A172 (cell line): ENCODE results near the gene NCAN. TPM values are rescaled to one million over a fixed set of nuclear protein-coding genes. Genes with fewer than 3 reads are reported as not detected.
A peak's percentile ranks its signal among the peaks of the same experiment; 100 is the strongest.
"Not testable (repeated sequence)": the region's sequence is repeated elsewhere in the genome, so short reads cannot be mapped to it uniquely, and the experiment has no call there.

Experiments used
- DNase-seq: peaks from one replicate; pipeline ENCODE4 v3.0.0-alpha.2; 2015; ENCODE audit warnings: low spot score
- total RNA-seq: library from RNA; depleted of rRNA; stranded (reverse); fragments of >200 nt; shearing (Covaris generic); gene quantifications from 2 replicates; pipeline ENCODE4 v1.2.3, GENCODE V29; 2014

Gene NCAN
- total RNA-seq, 1 experiment from 2014 or later, result not detected

- no peak for DNase-seq
Observed at GRCh38 chr19:19193926-19194325, 17.8 kb upstream of the NCAN start.

GRCh38 chr19:19201697-19202630 is 9.8 kb upstream of the NCAN start:
- no peak for DNase-seq

DNA sequence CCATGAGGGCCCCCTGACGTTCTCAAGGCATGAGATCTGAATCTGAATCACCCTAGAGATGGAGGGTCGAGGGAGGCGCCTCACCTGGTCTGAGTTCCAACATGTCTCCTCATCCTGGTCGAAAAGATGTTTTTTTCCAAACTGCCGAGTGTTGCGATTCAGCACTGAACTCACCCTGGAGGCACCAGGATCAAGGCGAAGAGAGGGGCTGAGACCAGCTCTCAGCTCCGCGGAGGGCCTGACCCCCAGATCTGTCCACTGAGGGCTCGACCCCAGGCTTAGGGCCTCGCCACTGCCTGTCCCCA is 9.1 kb upstream of the NCAN start:
- no peak for DNase-seq

DNA sequence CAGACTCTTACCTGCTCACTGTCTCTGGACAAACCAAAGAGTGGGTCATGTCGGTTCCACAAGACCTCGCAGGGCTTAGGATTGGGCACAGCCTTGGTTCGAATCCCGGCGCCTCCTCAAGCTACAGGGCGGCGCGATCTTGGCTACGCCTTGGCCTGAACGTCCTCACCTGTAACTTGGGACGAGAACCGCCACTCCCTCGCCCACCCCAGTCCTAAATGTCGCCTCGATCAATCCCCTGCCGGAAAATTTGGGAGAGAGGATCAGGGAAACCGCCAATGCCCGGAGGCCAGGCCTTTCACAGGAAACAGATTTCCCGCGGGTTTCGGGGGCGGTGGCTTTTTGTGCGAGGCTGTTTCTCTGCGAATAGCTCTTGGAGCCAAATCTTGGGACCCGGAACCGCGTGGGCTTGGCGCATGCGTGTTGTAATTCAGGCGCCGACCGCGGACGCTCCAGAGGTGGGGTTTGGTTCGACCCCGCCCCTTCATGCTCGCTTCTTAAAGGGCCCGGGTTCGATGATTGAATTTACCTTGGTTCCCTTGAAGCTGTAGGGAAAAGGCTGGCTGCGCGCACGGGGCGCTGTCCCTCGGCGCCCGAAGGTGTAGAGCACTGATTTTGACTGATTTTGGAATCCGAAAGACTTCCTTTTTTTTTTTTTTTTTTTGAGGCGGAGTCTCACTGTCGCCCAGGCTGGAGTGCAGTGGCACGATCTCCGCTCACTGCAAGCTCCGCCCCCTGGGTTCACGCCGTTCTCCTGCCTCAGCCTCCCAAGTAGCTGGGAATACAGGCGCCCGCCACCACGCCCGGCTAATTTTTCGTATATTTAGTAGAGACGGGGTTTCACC is 8.5 kb upstream of the NCAN start, which contains the start of gene NR2C2AP:
Gene NR2C2AP (minus strand): TSS at position 403 of the 845 bp plus-strand sequence. CDS start 354 bp downstream, at position 49.
- DNase-seq, result peak; percentile 85

DNA sequence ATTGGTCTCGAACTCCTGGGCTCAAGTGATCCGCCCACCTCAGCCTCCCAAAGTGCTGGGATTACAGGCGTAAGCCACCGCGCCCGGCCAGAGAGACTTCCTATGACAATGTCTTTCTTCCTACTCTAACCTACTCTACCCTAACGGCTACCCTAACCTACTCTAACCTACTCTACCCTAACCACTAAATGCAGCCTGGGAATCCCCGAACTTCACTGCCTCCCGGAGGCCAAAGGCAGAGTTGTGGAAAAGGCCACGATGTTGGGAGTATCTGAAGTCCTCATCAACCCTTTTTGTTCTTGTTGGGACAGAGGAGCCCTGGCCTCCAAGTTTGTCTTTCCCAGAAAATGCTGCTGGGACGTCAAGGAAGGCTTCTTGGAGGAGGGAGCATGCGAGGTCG is 7.6 kb upstream of the NCAN start:
- no peak for DNase-seq

GRCh38 chr19:19205416-19206410 is 6.0 kb upstream of the NCAN start:
- DNase-seq, result no peak

DNA sequence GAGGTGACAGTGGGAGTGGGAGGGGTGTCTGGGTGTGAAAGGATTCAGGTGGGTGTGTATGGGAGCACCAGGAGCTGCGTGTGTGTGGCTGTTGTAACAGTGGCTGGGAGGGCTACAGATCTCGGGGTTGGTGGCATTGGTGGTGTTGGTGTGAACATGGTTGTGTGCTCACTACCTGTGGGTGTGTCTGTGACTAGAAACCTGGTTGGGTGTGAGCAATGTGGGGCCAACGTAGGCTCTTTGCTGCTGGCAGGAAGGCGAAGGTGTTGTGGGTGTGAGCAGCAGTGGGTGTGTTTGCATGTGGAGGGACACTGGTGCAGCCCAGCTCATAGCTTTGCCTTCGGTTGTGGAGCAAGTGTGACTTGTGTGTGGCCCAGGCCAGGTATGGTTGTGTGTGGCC is 4.8 kb upstream of the NCAN start:
- no peak for DNase-seq

- no peak for DNase-seq
Observed at GRCh38 chr19:19207637-19208572, 3.9 kb upstream of the NCAN start.

GRCh38 chr19:19209372-19209771 is 2.4 kb upstream of the NCAN start:
- DNase-seq, result no peak

DNA sequence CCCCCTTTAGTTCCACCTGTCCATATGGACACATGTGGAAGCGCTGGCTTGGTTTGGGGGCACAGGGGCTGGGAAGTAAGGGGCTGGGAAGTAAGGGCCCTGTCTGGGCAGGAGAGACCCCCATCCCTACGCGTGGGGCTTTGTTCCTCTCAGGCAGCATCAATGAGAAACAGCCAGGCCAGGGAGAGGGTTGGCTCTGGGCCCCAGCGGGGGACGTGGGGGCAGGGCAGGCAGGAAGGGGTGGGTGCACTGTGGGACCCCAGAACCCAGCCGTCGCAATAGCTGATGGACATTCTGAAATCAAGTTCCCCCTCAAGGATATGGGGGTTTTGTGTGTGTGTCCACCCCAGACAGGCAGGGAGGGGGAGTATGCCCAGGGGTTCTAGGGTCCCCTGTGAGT is 1.2 kb downstream of the NCAN start:
- no peak for DNase-seq

- no peak for DNase-seq
Observed at GRCh38 chr19:19213426-19214158, 1.8 kb downstream of the NCAN start.

GRCh38 chr19:19214159-19214490 is 2.4 kb downstream of the NCAN start:
- DNase-seq, result no peak

DNA sequence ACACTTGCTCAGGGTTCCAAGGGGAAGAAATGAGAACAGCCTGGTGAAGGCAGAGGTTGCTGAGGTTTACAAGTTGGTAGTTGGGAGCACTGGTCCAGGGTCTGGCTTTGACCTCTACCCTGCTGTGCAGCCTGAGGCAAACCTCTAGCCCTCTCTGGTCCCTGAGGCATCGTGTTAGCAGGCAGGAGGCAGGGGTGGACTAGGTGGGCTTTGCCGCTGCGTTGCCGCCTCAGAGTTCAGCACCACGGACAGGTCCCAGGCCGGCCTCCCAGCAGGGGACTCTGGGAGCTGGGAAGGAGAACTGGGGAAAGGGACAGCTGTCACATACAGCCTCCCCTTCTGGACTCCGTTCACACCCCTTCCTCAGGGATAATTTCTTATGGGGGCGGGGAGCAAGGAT is 3.1 kb downstream of the NCAN start:
- DNase-seq, result peak; percentile 33

- no peak for DNase-seq
Observed at GRCh38 chr19:19215792-19216191, 4.0 kb downstream of the NCAN start.

DNA sequence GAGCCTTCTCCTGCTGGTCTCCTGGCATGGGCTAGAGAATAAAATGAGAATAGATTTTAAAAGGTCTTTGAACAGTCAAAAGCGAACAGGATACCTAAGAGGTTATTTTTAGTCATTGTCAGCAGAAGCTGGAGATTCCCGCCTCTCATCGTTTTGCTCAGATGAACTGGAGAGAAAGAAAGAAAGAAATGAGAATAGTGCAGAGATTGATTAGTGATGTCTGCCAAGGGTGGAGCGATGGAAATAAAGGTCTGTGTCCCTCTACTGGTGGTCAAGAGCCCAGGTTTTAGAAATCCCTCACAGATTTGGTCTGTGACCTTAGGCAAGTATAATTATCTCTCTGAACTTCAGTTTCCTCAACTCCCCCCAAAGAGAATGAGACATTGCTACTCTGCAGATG is 5.3 kb downstream of the NCAN start:
- peak; percentile 56 for DNase-seq

DNA sequence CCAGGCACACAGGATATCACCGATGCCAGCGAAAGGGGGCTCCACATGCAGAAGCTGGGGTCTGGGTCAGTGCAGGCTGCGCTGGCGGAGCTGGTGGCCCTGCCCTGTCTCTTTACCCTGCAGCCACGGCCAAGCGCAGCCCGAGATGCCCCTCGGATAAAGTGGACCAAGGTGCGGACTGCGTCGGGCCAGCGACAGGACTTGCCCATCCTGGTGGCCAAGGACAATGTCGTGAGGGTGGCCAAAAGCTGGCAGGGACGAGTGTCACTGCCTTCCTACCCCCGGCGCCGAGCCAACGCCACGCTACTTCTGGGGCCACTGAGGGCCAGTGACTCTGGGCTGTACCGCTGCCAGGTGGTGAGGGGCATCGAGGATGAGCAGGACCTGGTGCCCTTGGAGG is 7.2 kb downstream of the NCAN start:
- no peak for DNase-seq

GRCh38 chr19:19221000-19221399 is 9.2 kb downstream of the NCAN start:
- not testable (repeated sequence) for DNase-seq

- DNase-seq, result no peak
Observed at GRCh38 chr19:19223060-19223459, 11.3 kb downstream of the NCAN start.

GRCh38 chr19:19223636-19224035 is 11.9 kb downstream of the NCAN start:
- no peak for DNase-seq
